Nephron (organoid): Measurements from ENCODE around the gene ADAMTS10.
"Not testable (repeated sequence)": the region's sequence is repeated elsewhere in the genome, so short reads cannot be mapped to it uniquely, and the experiment has no call there.

ENCODE experiments used
- H3K27ac Mint-ChIP-seq, 3 experiments: 2 replicates each; pipeline ENCODE4 v1.8.0; 2020; ENCODE audit warnings: mixed read lengths in 3 of 3, mild to moderate bottlenecking in 2 of 3, moderate library complexity in 1 of 3
- H3K27me3 Mint-ChIP-seq: 2 replicates; pipeline ENCODE4 v1.8.0; 2021; ENCODE audit warnings: low read depth, mild to moderate bottlenecking, moderate library complexity, mixed read lengths
- H3K36me3 Mint-ChIP-seq: 2 replicates; pipeline ENCODE4 v1.8.0; 2020; ENCODE audit warnings: low read depth, mixed read lengths
- H3K4me1 Mint-ChIP-seq: 2 replicates; pipeline ENCODE4 v1.8.0; 2020; ENCODE audit warnings: mixed read lengths
- H3K4me3 Mint-ChIP-seq, 3 experiments: 2 replicates each; pipeline ENCODE4 v1.8.0; 2020; ENCODE audit warnings: mild to moderate bottlenecking in 3 of 3, mixed read lengths in 3 of 3, moderate library complexity in 2 of 3
- H3K9me3 Mint-ChIP-seq: 2 replicates; pipeline ENCODE4 v1.8.0; 2020; ENCODE audit warnings: mixed read lengths
- TF ChIP-seq, protein P1 (sequence below), 3 experiments: fragments of 200-600 bp; sonication (generic); IDR thresholded peaks; one replicate each; pipeline ENCODE4 v1.5.0; 2021; ENCODE audit warnings: antibody characterized with exemption in 3 of 3; ENCODE audit not compliant: unreplicated experiment in 3 of 3

Gene ADAMTS10

GRCh38 chr19:8640402-8641004, 30.0 kb upstream of the ADAMTS10 start:
- Mint-ChIP-seq H3K36me3 (no peaks in the 10 kb centered on the region), H3K27ac (no peak overlapping the region), H3K27me3 (peaks cover 5% of the 10 kb centered on the region), H3K4me3 (no peak overlapping the region), H3K9me3 (no peaks in the 10 kb centered on the region), H3K4me1 (no peaks in the 10 kb centered on the region)
- TF ChIP-seq, protein P1, sequence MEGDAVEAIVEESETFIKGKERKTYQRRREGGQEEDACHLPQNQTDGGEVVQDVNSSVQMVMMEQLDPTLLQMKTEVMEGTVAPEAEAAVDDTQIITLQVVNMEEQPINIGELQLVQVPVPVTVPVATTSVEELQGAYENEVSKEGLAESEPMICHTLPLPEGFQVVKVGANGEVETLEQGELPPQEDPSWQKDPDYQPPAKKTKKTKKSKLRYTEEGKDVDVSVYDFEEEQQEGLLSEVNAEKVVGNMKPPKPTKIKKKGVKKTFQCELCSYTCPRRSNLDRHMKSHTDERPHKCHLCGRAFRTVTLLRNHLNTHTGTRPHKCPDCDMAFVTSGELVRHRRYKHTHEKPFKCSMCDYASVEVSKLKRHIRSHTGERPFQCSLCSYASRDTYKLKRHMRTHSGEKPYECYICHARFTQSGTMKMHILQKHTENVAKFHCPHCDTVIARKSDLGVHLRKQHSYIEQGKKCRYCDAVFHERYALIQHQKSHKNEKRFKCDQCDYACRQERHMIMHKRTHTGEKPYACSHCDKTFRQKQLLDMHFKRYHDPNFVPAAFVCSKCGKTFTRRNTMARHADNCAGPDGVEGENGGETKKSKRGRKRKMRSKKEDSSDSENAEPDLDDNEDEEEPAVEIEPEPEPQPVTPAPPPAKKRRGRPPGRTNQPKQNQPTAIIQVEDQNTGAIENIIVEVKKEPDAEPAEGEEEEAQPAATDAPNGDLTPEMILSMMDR (IDR thresholded peaks at IDR 0.05; ENCODE audit: unreplicated experiment in 3 of 3), result no peak

DNA sequence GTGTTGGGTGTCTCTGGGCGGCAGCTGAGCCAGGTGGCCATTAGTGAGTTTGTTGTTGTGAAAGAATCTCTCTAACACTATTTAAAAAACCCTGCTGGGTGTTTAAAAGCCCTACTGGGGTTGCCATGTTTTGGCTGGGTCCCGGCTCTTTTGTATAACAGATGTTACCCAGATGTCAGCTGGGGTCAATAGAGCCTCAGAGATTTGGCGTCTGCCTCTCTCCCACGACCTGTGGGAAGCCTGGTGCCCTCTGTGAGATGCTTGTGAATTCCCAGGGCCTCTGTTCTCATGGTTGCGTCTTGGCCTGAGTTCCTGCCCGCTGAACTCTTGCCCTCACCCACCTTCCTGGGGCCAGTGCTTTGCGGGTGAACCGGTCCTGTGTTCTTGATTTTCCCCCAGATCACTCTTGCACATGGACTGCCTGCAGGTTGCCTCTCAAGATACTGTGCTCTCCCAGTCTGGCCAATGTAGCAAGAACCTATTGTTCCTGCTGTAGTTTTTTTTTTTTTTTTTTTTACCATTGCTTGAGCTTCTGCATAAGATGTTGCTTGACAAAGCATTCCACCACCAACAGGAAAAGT, 29.4 kb upstream of the ADAMTS10 start:
- H3K36me3 Mint-ChIP-seq, result no peaks in the 10 kb centered on the region
- TF ChIP-seq, protein P1 (IDR thresholded peaks at IDR 0.05; ENCODE audit: unreplicated experiment in 3 of 3), result no peak

DNA sequence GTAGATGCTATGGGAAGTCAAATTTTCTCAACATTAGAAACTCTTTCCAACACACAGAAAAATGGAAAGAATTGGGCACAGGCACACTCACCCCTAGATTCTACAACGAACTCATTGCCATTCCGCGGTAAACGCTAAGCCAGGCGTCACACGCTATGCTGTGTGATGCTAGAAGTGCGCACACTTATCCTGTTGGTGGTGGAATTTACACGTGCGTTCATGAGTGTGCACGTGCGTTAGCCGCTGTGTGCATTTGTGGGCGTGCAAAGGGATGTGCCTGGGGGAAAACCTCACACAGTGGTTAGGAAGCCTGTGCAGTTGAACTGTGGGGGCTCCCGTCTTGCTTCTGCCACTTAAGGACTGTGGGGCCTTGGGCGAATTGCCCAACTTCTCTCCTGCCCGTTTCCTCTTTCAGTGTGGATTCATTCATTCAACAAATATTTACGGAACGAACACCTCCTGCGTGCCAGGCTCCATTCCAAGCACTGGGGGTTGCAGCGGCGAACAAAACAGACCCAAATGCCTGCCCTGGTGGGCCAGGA, 27.6 kb upstream of the ADAMTS10 start:
- H3K9me3 Mint-ChIP-seq, result no peaks in the 10 kb centered on the region
- TF ChIP-seq, protein P1 (IDR thresholded peaks at IDR 0.05; ENCODE audit: unreplicated experiment in 3 of 3), result no peak
- H3K27ac Mint-ChIP-seq, result no peak overlapping the region
- peaks cover 5% of the 10 kb centered on the region for H3K27me3 Mint-ChIP-seq
- H3K36me3 Mint-ChIP-seq, result no peaks in the 10 kb centered on the region
- no peak overlapping the region for H3K4me3 Mint-ChIP-seq
- H3K4me1 Mint-ChIP-seq, result no peaks in the 10 kb centered on the region

More for the DNA sequence above, 29.4 kb upstream of the ADAMTS10 start:
- H3K4me1 Mint-ChIP-seq, result no peaks in the 10 kb centered on the region
- H3K27me3 Mint-ChIP-seq, result peaks cover 5% of the 10 kb centered on the region
- H3K9me3 Mint-ChIP-seq, result no peaks in the 10 kb centered on the region
- H3K27ac Mint-ChIP-seq, result no peak overlapping the region
- H3K4me3 Mint-ChIP-seq, result no peak overlapping the region

- H3K27ac Mint-ChIP-seq, H3K36me3 Mint-ChIP-seq, H3K4me3 Mint-ChIP-seq, H3K27me3 Mint-ChIP-seq, H3K4me1 Mint-ChIP-seq, H3K9me3 Mint-ChIP-seq: not testable (repeated sequence)
Observed at GRCh38 chr19:8637070-8637469, 26.6 kb upstream of the ADAMTS10 start.

DNA sequence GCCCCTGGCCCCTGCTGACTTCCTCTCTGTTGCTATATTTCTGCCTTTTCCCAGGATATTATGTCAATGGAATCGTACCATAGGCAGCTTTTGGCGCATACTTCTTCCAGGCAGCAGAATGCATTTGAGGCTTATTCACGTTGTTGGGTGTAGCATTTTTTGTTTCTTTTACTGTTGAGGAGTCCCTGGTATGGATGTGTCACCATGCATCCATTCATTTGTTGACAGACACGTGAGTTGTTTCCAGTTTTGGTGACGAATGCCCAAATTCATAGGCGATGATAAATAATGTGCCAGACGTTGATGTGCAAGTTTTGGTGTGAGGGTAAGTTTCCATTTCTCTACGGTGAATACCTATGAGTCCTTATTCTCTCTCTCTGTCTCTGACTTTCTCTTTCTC, 24.9 kb upstream of the ADAMTS10 start:
- TF ChIP-seq, protein P1 (IDR thresholded peaks at IDR 0.05; ENCODE audit: unreplicated experiment in 3 of 3), result no peak
- peaks cover 3% of the 10 kb centered on the region for H3K27me3 Mint-ChIP-seq
- peaks cover 9% of the 10 kb centered on the region for H3K4me1 Mint-ChIP-seq
- no peaks in the 10 kb centered on the region for H3K9me3 Mint-ChIP-seq
- no peak overlapping the region for H3K4me3 Mint-ChIP-seq
- H3K36me3 Mint-ChIP-seq, result no peaks in the 10 kb centered on the region
- H3K27ac Mint-ChIP-seq, result peak overlapping the region in 1 of 3 experiments; percentile 35

DNA sequence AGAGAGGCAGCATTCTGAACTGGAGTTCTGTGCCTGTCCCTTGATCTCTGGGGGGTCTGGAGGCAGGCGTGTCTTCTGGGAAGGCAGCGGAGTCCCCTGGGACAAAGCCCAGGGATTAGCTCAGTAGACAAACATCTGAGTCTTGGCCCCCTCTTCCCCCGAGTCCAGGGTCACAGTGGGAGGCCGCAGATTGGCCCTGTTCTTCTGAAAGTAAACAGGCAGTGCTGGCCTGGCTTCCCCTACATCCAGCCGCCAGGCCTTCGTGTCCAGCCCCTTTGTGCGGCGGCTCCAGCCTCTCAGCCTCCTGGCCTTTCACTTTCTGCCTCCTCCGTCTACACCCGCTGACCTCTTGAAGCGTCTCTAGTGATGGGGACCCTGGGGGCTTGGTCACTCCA, 20.9 kb upstream of the ADAMTS10 start:
- H3K36me3 Mint-ChIP-seq, result no peaks in the 10 kb centered on the region
- H3K9me3 Mint-ChIP-seq, result peaks cover 7% of the 10 kb centered on the region
- H3K4me1 Mint-ChIP-seq, result peaks cover 9% of the 10 kb centered on the region

More for the DNA sequence above, 20.9 kb upstream of the ADAMTS10 start:
- no peak overlapping the region for H3K4me3 Mint-ChIP-seq
- TF ChIP-seq, protein P1 (IDR thresholded peaks at IDR 0.05; ENCODE audit: unreplicated experiment in 3 of 3), result no peak
- H3K27ac Mint-ChIP-seq, result peak overlapping the region; percentile 31 to 63 (median 40)
- H3K27me3 Mint-ChIP-seq, result peaks cover 11% of the 10 kb centered on the region
